GM12872 (cell line): ENCODE measurements around the gene SHB.

Experiments
- TF ChIP-seq, protein P1 (sequence below): IDR thresholded peaks from 3 replicates; pipeline ENCODE4 v1.5.1; 2011; ENCODE audit warnings: low read depth, mild to moderate bottlenecking, low read length, moderate library complexity; ENCODE audit not compliant: insufficient read depth

SHB gene

DNA sequence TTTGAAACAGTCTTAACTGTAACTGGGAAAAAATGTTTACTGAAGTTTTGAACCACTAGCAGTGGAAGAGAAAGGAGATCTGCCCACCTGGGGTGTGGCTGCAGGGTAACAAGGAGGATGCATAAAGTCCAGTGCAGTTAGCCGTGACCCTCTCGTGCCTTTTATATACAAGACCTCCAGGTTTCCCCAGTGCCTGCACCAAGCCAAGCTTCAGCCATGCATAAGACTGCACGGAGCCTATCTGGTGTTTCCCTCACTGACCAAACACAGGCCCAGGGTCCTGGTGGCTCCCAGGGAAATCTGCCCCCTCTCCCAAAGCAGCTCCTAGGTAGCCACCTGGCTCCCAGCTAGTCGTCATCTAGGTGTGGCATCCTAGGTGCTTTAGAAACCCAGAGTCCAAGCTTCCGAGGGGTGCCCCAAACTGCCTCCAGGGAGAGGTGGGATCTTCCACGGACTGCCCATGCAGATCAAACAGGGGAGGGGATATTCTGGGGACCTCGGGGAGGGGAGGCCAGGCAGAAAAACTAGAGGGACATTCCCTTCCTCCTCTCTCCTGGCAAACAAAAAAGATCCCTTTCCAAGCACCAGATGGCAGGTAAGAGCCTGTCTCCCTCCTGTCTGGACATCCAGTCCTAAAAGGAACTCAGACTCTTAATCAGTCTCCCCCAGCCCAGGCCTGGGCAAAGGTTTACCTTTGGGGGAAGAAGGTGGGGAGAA, 2.7 kb downstream of the SHB start:
- TF ChIP-seq, protein P1, sequence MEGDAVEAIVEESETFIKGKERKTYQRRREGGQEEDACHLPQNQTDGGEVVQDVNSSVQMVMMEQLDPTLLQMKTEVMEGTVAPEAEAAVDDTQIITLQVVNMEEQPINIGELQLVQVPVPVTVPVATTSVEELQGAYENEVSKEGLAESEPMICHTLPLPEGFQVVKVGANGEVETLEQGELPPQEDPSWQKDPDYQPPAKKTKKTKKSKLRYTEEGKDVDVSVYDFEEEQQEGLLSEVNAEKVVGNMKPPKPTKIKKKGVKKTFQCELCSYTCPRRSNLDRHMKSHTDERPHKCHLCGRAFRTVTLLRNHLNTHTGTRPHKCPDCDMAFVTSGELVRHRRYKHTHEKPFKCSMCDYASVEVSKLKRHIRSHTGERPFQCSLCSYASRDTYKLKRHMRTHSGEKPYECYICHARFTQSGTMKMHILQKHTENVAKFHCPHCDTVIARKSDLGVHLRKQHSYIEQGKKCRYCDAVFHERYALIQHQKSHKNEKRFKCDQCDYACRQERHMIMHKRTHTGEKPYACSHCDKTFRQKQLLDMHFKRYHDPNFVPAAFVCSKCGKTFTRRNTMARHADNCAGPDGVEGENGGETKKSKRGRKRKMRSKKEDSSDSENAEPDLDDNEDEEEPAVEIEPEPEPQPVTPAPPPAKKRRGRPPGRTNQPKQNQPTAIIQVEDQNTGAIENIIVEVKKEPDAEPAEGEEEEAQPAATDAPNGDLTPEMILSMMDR: no peak

DNA sequence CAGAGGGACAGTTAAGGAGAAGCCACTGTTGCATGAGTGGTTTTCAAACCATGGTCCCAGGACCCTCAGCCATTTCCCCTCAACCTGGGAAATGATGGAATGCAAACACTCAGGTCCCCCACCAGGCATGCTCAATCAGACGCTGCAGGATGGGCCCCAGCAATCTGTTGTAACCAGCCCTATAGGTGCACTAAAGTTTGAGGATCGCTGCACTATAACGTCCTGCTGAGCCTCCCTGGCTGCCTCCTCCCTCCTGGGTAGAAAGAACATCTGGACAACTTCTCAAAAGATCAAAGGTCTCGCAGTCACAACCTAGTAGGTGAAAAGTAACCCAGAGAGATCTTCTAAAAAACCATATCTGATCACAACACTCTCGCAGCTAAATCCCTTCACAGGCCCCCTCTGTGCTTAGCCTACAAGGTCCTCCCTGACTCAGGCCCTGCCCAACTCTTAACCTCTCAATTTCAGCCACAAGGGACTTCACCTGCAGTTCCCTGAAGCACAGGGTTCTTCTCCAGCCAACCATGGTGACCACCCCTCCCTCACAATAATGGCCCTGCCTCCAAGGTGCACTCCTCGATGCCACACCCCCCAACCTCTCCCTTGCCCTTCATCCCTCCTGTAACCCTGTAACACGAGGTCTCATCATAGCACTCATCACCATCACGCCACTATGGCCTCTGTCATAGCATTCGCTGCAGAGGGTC, 3.5 kb downstream of the SHB start:
- TF ChIP-seq, protein P1: no peak

DNA sequence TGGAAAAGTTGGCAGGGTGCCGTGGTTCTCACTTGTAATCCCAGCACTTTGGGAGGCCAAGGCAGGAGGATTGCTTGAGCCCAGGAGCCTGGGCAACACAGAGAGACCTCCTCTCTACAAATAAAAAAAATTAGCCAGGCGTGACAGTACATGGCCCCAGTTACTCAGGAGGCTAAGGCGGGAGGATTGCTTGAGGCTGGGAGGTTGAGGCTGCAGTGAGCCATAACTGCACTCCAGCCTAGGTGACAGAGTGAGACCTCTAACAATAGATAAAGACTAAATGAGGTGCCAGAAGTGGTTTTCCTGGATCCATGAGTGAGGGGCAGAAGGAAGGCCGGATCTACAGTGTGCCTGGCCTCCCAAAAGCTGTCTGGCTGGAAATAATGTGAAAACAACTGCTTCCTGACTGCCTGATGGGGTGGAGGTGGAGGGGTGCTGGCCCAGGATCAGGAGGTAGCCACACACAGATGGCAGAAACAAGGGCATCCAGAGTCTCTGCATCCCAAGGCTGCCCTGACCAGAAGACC, 4.1 kb downstream of the SHB start:
- TF ChIP-seq, protein P1: no peak

DNA sequence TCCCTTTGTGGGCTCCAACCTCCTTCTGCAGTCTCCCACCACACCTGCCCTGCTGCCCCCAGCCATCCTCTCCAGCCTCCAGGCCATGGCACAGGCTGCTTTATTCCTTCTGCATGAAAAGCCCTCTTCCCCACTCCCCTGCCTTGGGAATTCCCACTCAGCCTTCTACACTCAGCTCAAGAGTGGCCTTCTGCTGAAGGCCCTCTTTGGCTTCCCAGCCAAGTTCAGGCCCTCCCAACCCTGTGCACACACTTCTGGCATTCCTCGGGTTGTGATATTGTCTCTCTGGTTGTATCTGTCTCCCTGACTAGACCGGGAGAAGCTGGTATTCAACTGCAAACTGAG, 5.7 kb downstream of the SHB start:
- TF ChIP-seq, protein P1: no peak

DNA sequence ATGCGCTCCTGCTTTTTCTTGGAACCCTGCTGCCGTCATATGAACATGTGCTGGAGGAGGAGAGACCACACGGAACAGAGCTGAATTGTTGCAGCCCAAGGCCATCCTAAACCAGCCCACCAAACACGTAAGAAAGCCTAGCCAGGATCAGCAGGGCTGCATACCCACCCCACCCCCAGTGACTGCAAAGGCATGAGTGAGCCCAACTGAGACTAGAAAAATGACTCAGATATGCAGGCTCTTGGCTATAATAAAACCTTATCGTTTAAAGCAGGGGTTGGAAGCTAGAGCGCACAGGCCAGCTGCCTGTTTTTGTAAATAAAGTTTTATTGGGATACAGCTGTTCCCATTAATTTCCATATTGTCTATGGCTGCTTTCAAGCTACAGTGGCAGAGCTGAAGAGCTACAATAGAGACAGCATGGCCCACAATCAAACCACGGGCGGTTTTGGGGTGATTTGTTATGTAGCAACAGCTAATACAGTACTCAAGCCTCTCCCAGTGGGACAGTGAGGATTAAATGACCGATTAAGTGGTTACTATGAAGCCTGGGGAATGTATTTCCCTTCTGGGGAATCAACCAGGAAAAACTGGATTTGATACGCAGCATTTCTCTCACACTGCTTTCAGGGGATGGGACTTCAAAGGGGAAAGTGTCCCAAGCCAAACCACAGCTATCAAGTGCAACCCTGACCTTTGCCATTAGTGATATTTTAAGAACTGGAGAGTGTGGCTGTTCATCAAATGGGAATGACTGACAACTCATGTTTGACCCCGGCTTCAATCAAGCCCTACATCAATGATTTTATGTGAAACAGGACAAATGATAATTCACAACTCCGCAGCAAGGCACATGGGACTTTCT, 6.3 kb downstream of the SHB start:
- TF ChIP-seq, protein P1: no peak

DNA sequence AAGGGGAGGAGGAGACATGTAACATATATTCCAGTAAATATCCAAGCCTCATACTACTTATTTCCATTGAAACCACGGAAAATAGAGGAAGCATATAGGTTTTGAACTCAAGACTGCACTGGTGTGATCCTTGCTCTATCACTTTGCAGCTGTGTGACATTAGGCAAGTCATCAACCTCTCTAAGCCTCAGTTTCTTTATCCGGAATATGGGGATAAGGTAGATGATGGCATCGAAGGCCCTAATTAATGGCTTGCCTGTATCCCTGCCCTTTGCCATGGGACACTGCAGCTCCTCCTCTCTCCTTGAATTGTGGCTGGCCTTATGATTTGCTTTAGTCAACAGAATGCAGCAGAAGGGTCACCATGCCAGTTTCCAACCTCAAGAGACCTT, 6.9 kb downstream of the SHB start:
- TF ChIP-seq, protein P1: no peak
